Upper lobe of right lung (tissue), 1 donor: ENCODE data around the gene PHF13. TPM values are rescaled to one million over a fixed set of nuclear protein-coding genes. Genes with fewer than 3 reads are reported as not detected.
"Not testable (repeated sequence)": the region's sequence is repeated elsewhere in the genome, so short reads cannot be mapped to it uniquely, and the experiment has no call there.

Experiments used
- ATAC-seq: fragments of 200-7000 bp; cut with Tn5 transposase; one replicate; pipeline ENCODE4 v1.9.1; 2020; ENCODE audit warnings: mild to moderate bottlenecking, moderate library complexity
- DNase-seq: peaks from one replicate; pipeline ENCODE4 v3.0.0-alpha.2; 2020
- H3K27ac ChIP-seq: fragments of 200-600 bp; one replicate; pipeline ENCODE4 v1.8.0; 2022
- H3K27me3 ChIP-seq: fragments of 200-600 bp; one replicate; pipeline ENCODE4 v1.8.0; 2022; ENCODE audit warnings: mild to moderate bottlenecking
- H3K36me3 ChIP-seq: fragments of 200-600 bp; one replicate; pipeline ENCODE4 v1.8.0; 2022
- H3K4me1 ChIP-seq: fragments of 200-600 bp; one replicate; pipeline ENCODE4 v1.8.0; 2022
- H3K4me3 ChIP-seq: fragments of 200-600 bp; one replicate; pipeline ENCODE4 v1.8.0; 2022; ENCODE audit warnings: mild to moderate bottlenecking
- H3K9me3 ChIP-seq: fragments of 200-600 bp; one replicate; pipeline ENCODE4 v1.8.0; 2022
- CTCF ChIP-seq: fragments of 200-600 bp; IDR thresholded peaks from one replicate; pipeline ENCODE4 v1.8.0; 2022; ENCODE audit warnings: antibody characterized with exemption
- intact Hi-C: fragments of 100-400 bp; cut with DNase I; formaldehyde crosslinking; loops from one replicate; pipeline ENCODE4 v1.11.0; 2022
- total RNA-seq: library from RNA; stranded (reverse); fragmentation: NEBNext Ultra II Directional; extraction: Animal tissue kit (Norgen Biotek cat#: 25700); gene quantifications from one replicate; pipeline ENCODE4 v1.2.1, GENCODE V29; 2021
- donor health status: DM: no; HTN: yes; CAD: no; lungs with severe emphysema.

Gene PHF13
- total RNA-seq, 1 donor from 2014 or later, result 10.8 TPM

GRCh38 chr1:6597777-6598131 is 15.8 kb upstream of the PHF13 start:
- H3K36me3 ChIP-seq, result peaks cover 61% of the 10 kb centered on the region
- H3K27ac ChIP-seq, result no peak overlapping the region
- H3K9me3 ChIP-seq, result no peaks in the 10 kb centered on the region
- ATAC-seq, result no peak
- H3K27me3 ChIP-seq, result no peaks in the 10 kb centered on the region
- TF ChIP-seq CTCF, result no peak
- no peak for DNase-seq
- intact Hi-C loops, result no loop called here
- no peak overlapping the region for H3K4me3 ChIP-seq
- peaks cover 33% of the 10 kb centered on the region for H3K4me1 ChIP-seq

DNA sequence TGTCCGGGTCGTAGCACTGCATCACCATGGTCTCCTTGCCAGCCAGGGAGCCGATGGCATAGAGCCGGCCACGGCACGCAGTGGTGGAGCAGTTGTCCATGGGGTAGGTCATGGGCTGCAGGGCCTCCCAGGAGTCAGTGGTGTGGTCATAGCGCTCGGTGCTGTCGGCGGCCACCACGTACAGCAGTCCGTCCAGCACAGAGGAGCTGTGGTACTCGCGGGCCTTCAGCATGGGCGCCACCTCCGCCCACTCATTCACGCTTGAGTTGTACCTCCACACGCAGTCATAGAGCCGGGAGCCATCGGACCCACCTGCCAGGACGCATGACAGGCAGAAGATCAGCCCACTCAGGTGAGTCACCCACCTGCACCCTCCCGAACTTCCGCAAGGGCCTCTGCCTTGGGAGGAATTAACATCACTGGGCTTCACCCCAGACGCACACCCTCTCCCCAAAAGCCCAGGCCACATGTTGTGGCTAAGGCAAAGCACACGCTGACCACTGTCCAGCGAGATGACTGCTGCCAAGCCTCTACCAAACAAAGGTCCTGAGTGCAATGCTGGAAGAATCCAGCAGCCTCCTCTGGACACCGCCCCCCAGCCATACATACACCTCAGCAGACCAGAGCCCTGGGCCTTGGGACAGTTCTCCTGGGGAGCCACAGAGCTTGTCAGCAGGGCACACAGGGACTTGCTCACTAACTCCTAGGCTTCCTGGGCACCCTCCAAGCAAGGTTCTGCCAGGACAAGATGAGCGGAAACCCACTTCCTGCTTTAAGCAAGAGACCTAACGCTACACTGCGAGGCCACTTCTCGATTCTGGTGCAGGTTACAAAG is 14.2 kb upstream of the PHF13 start:
- TF ChIP-seq CTCF, result no peak
- H3K27me3 ChIP-seq, result no peaks in the 10 kb centered on the region
- H3K9me3 ChIP-seq, result no peaks in the 10 kb centered on the region
- peak overlapping the region; percentile 81 for H3K4me3 ChIP-seq
- H3K4me1 ChIP-seq, result peaks cover 42% of the 10 kb centered on the region
- intact Hi-C loops, result no loop called here
- peak overlapping the region; percentile 99 for H3K27ac ChIP-seq
- no peak for DNase-seq
- H3K36me3 ChIP-seq, result peaks cover 45% of the 10 kb centered on the region
- ATAC-seq, result no peak

- H3K9me3 ChIP-seq, ATAC-seq, H3K27me3 ChIP-seq, DNase-seq, intact Hi-C loops: not testable (repeated sequence)
- H3K27ac ChIP-seq, result peak overlapping the region; percentile 99
- H3K4me3 ChIP-seq, result peak overlapping the region; percentile 81
- peaks cover 39% of the 10 kb centered on the region for H3K36me3 ChIP-seq
- peaks cover 48% of the 10 kb centered on the region for H3K4me1 ChIP-seq
Observed at GRCh38 chr1:6599991-6600390, 13.5 kb upstream of the PHF13 start.

DNA sequence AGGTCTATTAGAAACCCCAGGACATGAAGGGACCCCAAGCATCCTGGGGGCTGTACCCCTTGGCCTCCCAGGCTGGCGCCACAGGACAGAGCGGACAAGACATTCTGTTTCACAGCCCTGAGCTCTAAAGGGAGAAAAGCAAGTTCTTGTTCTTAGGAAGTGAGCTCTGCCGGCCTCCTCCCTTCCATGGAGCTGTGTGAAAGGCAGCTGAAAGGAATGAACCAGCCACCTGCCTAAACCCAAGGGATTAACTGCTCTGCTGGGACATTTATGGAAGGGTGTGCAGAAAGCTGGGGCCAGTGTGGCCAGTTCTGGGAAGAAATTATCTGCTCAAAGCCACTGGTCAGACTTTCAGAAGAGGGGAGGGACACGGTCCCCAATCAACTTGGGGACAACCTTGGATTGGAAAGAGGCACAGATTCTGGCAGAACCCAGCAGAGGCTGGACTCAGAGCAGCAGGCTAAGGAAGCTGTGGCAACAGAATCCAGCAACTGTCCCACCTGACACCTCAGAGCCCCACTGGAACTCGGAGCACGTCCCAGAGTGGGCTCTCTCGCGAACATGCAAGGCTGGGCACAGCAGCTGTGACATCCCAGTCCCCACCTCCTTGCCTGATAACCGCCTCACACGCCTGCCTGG is 13.0 kb upstream of the PHF13 start:
- Histone ChIP-seq H3K36me3 (peaks cover 34% of the 10 kb centered on the region), H3K27me3 (no peaks in the 10 kb centered on the region), H3K9me3 (no peaks in the 10 kb centered on the region), H3K4me3 (peak overlapping the region; percentile 81), H3K27ac (peak overlapping the region; percentile 99), H3K4me1 (peaks cover 50% of the 10 kb centered on the region)
- DNase-seq, result no peak
- intact Hi-C loops, result no loop called here
- ATAC-seq, result no peak
- no peak for TF ChIP-seq CTCF

GRCh38 chr1:6601049-6601922 is 12.2 kb upstream of the PHF13 start:
- intact Hi-C loops, result no loop called here
- H3K27me3 ChIP-seq, result no peaks in the 10 kb centered on the region
- H3K9me3 ChIP-seq, result no peaks in the 10 kb centered on the region
- peaks cover 26% of the 10 kb centered on the region for H3K36me3 ChIP-seq
- peak overlapping the region; percentile 81 for H3K4me3 ChIP-seq
- DNase-seq, result peak; percentile 79
- no peak for TF ChIP-seq CTCF
- peaks cover 50% of the 10 kb centered on the region for H3K4me1 ChIP-seq
- peak; percentile 47 for ATAC-seq
- H3K27ac ChIP-seq, result peak overlapping the region; percentile 99
